ENCODE results near the gene SEC14L3. TPM values are rescaled to one million over a fixed set of nuclear protein-coding genes. Genes with fewer than 3 reads are reported as not detected.
"Not testable (repeated sequence)": the region's sequence is repeated elsewhere in the genome, so short reads cannot be mapped to it uniquely, and the experiment has no call there.

Gene SEC14L3
- total RNA-seq, 1 donor from 2014 or later: not detected

DNA sequence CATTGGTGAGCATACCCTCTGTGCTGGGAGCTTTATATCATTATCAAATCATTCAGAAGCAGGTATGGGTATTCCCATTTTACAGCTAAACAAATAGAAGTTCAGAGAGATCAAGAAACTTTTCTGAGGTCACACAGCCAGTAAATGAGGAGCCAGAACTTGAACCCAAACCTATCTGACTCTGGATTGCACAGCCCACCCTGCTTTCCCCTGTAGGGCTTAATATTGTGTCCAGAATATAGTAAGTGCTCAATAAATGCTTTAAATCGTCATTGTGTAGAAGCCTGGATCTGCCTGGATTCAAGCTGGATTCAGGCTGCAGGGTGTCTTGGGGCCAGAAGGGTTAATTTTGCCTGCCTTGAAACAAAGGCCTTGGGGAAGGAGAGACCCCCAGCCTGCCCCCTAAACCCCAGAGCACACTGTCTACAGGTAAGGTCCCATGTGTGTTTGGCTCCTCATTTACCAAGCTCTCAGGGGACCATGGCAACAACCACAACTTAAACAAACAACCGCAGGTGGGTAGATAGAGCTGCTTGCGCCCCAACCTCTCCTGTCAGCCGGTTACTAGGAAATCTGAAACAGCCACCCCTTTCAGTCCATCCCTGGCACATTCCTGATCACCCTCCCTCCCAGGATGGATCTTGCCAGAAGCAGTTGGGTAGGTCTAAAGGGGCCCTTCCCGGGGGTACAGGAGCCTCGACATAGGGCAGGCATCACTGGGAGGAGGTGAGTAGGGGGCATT lies 3.0 kb upstream of the SEC14L3 start:
- TF ChIP-seq, protein P1, sequence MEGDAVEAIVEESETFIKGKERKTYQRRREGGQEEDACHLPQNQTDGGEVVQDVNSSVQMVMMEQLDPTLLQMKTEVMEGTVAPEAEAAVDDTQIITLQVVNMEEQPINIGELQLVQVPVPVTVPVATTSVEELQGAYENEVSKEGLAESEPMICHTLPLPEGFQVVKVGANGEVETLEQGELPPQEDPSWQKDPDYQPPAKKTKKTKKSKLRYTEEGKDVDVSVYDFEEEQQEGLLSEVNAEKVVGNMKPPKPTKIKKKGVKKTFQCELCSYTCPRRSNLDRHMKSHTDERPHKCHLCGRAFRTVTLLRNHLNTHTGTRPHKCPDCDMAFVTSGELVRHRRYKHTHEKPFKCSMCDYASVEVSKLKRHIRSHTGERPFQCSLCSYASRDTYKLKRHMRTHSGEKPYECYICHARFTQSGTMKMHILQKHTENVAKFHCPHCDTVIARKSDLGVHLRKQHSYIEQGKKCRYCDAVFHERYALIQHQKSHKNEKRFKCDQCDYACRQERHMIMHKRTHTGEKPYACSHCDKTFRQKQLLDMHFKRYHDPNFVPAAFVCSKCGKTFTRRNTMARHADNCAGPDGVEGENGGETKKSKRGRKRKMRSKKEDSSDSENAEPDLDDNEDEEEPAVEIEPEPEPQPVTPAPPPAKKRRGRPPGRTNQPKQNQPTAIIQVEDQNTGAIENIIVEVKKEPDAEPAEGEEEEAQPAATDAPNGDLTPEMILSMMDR (conservative IDR thresholded peaks at IDR 0.05; ENCODE audit: low read depth, low read length): no peak
- DNase-seq (ENCODE audit: low read depth): no peak
- H3K4me3 ChIP-seq (ENCODE audit: low read depth, low read length): no peak overlapping the region

DNA sequence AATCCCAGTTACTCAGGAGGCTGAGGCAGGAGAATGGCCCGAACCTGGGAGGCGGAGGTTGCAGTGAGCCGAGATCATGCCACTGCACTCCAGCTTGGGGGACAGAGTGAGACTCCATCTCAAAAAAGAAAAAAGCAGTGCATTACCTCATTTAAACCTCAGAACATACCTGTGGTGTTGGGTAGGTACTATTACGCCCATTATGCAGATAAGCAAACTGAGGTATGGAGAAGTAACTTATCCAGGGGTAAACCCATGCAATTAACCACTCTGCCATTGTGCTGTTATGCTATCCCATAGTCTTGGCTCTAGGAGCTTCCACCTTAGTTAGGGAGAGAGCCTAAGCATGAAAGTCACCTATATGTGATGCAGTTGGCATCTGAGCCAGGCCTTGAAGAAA lies 2.3 kb upstream of the SEC14L3 start:
- TF ChIP-seq, protein P1 (conservative IDR thresholded peaks at IDR 0.05; ENCODE audit: low read depth, low read length): no peak
- DNase-seq (ENCODE audit: low read depth): no peak
- no peak overlapping the region for H3K4me3 ChIP-seq (ENCODE audit: low read depth, low read length)

DNA sequence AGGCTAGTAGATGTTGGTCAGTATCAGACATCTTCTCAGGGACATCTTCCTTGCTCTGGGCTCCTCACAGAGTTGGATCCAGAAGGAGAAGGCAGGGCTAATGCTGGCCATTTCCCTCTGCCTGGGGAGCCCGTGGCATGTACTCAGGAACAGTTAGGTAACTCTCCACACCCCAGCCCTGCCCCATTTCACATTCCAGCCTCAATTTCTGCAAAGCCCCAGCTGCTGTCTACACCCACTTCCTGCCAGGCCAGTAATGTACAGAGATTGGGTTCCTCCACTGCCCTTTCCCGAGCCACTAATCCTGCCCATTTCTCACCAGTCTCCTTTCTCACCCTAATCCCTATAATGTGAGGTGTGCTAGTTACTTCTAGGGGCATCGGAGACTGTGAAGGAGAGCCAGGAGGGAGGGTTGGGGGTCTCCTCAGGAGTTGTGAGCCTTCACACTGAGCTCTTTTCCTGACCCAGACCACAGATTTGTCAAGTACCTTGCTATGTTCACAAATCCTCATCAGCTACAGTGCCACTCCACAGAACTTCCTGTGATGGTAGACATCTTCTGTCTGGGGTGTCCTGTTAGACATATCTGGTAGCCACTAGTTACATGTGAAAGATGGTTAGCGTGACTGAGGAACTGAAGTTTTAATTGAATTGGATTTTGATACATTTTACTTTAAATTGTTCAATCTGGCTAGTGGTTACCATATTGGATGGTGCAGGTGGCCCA lies 1.3 kb upstream of the SEC14L3 start:
- no peak overlapping the region for H3K4me3 ChIP-seq (ENCODE audit: low read depth, low read length)
- no peak for DNase-seq (ENCODE audit: low read depth)
- TF ChIP-seq, protein P1 (conservative IDR thresholded peaks at IDR 0.05; ENCODE audit: low read depth, low read length): no peak

DNA sequence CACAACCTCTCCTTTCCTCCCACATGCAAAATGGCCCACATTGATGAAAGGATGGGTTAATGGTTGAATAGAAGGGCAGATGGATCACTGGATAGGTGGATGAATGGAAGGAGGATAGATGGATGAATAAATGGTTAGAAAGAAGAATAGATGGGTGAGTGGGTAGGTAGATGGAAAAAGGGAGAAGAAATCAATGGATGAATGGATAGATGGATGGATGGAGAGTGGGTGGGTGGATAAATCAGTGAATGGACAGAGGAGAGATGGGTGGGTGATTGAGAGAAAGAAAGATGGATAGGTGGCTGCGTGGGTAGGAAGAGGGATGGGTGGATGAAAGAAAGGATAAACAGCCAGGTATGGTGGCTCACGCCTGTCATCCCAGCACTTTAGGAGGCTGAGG lies 1.2 kb downstream of the SEC14L3 start:
- TF ChIP-seq, protein P1 (conservative IDR thresholded peaks at IDR 0.05; ENCODE audit: low read depth, low read length): no peak
- H3K4me3 ChIP-seq (ENCODE audit: low read depth, low read length): no peak overlapping the region
- no peak for DNase-seq (ENCODE audit: low read depth)

DNA sequence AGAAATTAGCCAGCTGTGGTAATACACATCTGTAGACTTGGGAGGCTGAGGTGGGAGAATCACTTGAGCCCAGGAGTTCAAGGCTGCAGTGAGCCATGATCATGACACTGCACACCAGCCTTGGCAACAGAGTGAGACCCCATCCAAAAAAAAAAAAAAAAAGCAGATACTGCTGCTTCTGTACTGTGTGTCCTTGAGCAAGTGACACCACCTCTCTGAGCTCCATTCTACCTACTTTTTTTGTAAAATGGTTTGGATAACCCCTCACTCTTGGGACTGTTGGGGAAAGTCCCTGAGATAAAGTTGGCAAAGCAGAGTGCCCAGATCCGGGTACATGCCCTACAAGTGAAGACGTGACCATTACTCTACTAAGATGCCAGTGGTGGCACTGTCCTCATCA lies 2.7 kb downstream of the SEC14L3 start:
- H3K4me3 ChIP-seq (ENCODE audit: low read depth, low read length): no peak overlapping the region
- TF ChIP-seq, protein P1 (conservative IDR thresholded peaks at IDR 0.05; ENCODE audit: low read depth, low read length): no peak
- no peak for DNase-seq (ENCODE audit: low read depth)

DNA sequence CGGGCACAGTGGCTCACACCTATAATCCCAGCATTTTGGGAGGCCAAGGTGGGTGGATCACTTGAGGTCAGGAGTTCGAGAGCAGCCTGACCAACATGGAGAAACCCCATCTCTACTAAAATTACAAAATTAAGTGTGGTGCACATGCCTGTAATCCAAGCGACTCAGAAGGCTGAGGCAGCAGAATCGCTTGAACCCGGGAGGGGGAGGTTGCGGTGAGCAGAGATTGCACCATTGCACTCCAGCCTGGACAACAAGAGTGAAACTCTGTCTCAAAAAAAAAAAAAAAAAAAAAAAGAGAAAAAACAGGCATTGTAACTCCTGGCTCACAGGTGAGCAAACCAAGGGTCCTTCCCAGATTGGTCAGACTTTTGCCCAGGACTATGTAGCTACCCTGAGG lies 11.3 kb downstream of the SEC14L3 start:
- not testable (repeated sequence) for DNase-seq (ENCODE audit: low read depth)

GRCh38 chr22:30460147-30460546 lies 11.7 kb downstream of the SEC14L3 start:
- no peak for DNase-seq (ENCODE audit: low read depth)
- TF ChIP-seq, protein P1 (conservative IDR thresholded peaks at IDR 0.05; ENCODE audit: low read depth, low read length): no peak
- no peak overlapping the region for H3K4me3 ChIP-seq (ENCODE audit: low read depth, low read length)

More for the DNA sequence above, 11.3 kb downstream of the SEC14L3 start:
- not testable (repeated sequence) for H3K4me3 ChIP-seq (ENCODE audit: low read depth, low read length)

Data from epithelial cell of proximal tubule (primary cell).